SK-N-SH (cell line): ENCODE data around the gene ITGA5.

ENCODE experiments used
- ELF1 ChIP-seq: IDR thresholded peaks from 2 replicates; pipeline ENCODE4 v1.4.0; 2012
- EP300 ChIP-seq, 2 experiments: IDR thresholded peaks; 2 replicates each; pipeline versions ENCODE4 v1.4.0 to v1.6.1; 2012; ENCODE audit warnings: borderline replicate concordance in 1 of 2, low read depth in 1 of 2, low read length in 1 of 2
- GABPA ChIP-seq: IDR thresholded peaks from 2 replicates; pipeline ENCODE4 v1.4.0; 2012; ENCODE audit warnings: low read depth, mild to moderate bottlenecking
- JUND ChIP-seq: IDR thresholded peaks from 2 replicates; pipeline ENCODE4 v1.4.0; 2012
- MAX ChIP-seq: IDR thresholded peaks from 2 replicates; pipeline ENCODE4 v1.4.0; 2012; ENCODE audit warnings: low read depth
- PBX3 ChIP-seq: IDR thresholded peaks from 2 replicates; pipeline ENCODE4; 2012
- POLR2AphosphoS5 ChIP-seq: IDR thresholded peaks from 2 replicates; pipeline ENCODE4 v1.6.1; 2012; ENCODE audit warnings: low read depth, low read length
- RFX5 ChIP-seq: IDR thresholded peaks from 2 replicates; pipeline ENCODE4 v1.6.1; 2012; ENCODE audit warnings: mild to moderate bottlenecking, improper control_type of control experiment, low read length
- TEAD4 ChIP-seq: IDR thresholded peaks from 2 replicates; pipeline ENCODE4 v1.4.0; 2012; ENCODE audit warnings: mild to moderate bottlenecking, borderline replicate concordance; ENCODE audit not compliant: insufficient read depth
- TF ChIP-seq, protein P1 (sequence below): fragments of 200-600 bp; sonication (generic); IDR thresholded peaks from 2 replicates; pipeline ENCODE4 v1.6.1; 2017; ENCODE audit warnings: antibody characterized with exemption, mild to moderate bottlenecking, moderate library complexity
- TF ChIP-seq, protein P2 (sequence below): fragments of 150-350 bp; IDR thresholded peaks from 2 replicates; pipeline ENCODE4 v1.6.1; 2016; ENCODE audit warnings: mild to moderate bottlenecking, low read depth, low read length

GRCh38 chr12:54425702-54426101, 6.6 kb upstream of the ITGA5 start:
- TF ChIP-seq, protein P1, sequence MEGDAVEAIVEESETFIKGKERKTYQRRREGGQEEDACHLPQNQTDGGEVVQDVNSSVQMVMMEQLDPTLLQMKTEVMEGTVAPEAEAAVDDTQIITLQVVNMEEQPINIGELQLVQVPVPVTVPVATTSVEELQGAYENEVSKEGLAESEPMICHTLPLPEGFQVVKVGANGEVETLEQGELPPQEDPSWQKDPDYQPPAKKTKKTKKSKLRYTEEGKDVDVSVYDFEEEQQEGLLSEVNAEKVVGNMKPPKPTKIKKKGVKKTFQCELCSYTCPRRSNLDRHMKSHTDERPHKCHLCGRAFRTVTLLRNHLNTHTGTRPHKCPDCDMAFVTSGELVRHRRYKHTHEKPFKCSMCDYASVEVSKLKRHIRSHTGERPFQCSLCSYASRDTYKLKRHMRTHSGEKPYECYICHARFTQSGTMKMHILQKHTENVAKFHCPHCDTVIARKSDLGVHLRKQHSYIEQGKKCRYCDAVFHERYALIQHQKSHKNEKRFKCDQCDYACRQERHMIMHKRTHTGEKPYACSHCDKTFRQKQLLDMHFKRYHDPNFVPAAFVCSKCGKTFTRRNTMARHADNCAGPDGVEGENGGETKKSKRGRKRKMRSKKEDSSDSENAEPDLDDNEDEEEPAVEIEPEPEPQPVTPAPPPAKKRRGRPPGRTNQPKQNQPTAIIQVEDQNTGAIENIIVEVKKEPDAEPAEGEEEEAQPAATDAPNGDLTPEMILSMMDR = no peak
- TF ChIP-seq RFX5 (no peak), POLR2AphosphoS5 (no peak), GABPA (no peak), TEAD4 (no peak), PBX3 (no peak), EP300 (IDR thresholded peaks at IDR 0.05; ENCODE audit: borderline replicate concordance in 1 of 2, low read depth in 1 of 2, low read length in 1 of 2) (no peak), JUND (no peak), ELF1 (no peak), MAX (no peak)
- TF ChIP-seq, protein P2, sequence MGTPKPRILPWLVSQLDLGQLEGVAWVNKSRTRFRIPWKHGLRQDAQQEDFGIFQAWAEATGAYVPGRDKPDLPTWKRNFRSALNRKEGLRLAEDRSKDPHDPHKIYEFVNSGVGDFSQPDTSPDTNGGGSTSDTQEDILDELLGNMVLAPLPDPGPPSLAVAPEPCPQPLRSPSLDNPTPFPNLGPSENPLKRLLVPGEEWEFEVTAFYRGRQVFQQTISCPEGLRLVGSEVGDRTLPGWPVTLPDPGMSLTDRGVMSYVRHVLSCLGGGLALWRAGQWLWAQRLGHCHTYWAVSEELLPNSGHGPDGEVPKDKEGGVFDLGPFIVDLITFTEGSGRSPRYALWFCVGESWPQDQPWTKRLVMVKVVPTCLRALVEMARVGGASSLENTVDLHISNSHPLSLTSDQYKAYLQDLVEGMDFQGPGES = no peak
